KOPT-K1 (cell line): Measurements from ENCODE around the gene ABL1.

Experiments
- H3K27ac ChIP-seq: fragments of 200-600 bp; sonication (generic); 2 replicates; pipeline ENCODE4 v1.5.1; 2016; ENCODE audit warnings: antibody characterized with exemption, mild to moderate bottlenecking, low read depth, low read length; ENCODE audit not compliant: poor library complexity, severe bottlenecking
- H3K36me3 ChIP-seq: fragments of 200-600 bp; sonication (generic); 2 replicates; pipeline ENCODE4 v1.5.1; 2017; ENCODE audit warnings: antibody characterized with exemption, mild to moderate bottlenecking, low read length, moderate library complexity; ENCODE audit not compliant: insufficient read depth
- H3K9me3 ChIP-seq: fragments of 200-600 bp; sonication (generic); 2 replicates; pipeline ENCODE4 v1.5.1; 2017; ENCODE audit warnings: antibody characterized with exemption, low read length, mild to moderate bottlenecking; ENCODE audit not compliant: insufficient read depth, poor library complexity, severe bottlenecking

ABL1 gene

DNA sequence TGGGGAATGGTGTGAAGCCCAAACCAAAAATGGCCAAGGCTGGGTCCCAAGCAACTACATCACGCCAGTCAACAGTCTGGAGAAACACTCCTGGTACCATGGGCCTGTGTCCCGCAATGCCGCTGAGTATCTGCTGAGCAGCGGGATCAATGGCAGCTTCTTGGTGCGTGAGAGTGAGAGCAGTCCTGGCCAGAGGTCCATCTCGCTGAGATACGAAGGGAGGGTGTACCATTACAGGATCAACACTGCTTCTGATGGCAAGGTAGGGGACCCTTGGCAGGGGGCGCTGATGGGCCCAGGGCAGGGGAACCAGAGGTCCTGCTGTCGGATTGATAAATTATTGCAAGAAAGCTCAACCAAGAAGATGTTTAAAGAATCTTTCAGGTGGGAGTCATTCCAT lies 19.8 kb downstream of the ABL1 start:
- H3K36me3 ChIP-seq = peaks cover 59% of the 10 kb centered on the region
- no peak overlapping the region for H3K27ac ChIP-seq
- no peaks in the 10 kb centered on the region for H3K9me3 ChIP-seq

DNA sequence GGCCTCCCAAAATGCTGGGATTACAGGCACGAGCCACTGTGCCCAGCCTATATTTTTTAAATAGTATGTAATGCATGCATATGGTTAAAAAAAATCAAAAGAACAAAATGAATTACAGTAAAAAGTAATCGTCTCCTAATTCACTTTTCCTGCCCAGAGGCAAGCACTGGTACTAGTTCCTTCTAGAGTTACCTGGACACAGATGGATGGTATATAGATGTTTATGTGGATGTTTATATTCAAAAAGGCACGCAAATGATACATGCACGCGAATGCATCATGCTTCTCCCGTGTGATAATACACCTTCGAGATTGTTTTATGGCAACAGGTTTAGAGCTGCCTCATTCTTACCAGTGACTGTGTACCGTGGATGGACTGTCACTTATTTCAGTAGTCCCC lies 21.4 kb downstream of the ABL1 start:
- Histone ChIP-seq H3K36me3 (peaks cover 73% of the 10 kb centered on the region), H3K27ac (no peak overlapping the region), H3K9me3 (no peaks in the 10 kb centered on the region)

DNA sequence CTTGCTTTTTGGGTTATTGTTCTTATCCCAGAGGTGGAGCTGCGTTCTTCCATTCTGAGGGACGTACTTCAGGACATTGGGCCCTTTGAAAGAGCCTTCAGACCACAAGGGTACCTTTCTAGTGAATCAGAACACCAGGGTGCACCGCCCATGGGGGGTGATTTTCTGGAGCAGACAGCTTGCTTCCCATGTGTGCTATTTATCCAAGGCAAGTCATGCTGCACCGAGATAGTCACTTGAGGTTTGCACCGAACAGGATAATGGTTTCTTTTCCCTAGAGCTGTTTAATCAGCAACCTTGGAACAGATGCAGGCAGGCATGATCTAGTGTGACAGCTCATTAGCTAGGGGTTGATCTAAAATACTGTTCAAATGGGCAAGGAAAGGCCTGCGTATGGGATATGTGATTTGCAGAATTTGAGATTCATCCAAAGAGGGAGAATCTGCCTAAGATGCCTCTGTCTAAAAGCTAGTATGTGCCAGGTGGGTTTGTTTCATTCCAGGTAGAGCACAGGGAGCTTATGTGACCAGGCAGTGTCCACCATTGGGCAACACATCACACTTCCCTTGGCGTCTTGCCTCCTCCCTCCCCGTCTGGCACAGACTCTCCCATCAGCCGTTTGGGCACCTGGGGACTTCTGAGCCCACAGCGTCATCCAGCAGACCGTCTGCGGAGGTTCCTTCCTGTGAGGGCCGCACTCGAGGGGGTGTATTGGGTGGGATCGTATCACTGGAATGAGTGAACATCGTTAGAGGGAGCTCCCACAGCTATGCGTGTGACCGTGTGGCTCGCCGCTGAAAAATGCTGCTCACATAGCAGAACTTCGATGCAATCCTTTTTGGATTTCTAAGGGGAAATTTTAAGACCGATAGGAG lies 23.0 kb downstream of the ABL1 start:
- Histone ChIP-seq H3K36me3 (peaks cover 88% of the 10 kb centered on the region), H3K27ac (no peak overlapping the region), H3K9me3 (no peaks in the 10 kb centered on the region)

DNA sequence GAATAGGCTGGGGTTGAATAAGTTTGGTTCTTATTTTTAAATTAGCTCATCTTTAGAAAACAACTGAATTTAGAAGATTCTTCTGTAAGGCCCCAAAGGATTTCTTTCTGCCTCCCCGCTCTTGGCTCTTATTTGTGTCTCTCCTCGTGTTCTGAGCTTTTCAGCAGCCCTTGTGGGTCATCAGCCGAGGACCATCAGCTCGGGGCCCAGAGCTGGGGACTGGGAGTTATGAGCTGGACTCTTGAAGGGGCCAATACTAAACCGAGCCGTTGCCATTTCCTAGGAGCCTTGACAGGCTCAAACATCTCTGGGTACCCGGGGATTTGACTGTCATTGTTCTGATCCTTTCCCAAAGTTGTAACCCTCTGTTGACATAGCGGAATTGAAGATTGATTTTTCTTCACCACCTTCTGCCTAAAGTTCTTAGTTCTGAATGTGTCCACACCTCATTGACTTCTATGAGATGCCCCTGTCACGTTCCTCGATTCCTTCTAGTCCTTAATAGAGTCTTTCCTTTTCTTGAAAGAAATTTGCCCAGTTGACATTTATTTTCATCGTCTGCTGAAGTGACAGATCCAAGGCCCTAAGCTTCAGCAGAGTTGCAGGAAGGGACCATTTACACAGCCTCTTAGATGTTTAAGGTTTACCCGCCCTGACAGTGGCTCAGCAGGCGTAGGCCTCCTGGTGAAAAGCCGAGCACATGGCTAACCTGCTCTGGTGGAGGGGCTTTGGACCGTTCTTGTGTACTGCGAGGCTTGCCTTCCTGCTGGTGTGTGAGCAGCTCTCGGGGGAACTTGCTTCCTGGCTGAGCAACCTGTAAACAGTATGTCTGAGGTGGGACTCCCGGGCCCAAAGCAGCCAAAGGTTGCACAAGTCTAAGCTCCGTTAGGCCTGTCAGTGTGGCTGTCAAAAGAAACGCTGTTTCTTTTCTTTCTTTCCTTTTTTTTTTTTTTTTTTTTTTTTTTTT lies 24.0 kb downstream of the ABL1 start:
- H3K9me3 ChIP-seq = no peaks in the 10 kb centered on the region
- H3K27ac ChIP-seq = no peak overlapping the region
- H3K36me3 ChIP-seq = peaks cover 94% of the 10 kb centered on the region

DNA sequence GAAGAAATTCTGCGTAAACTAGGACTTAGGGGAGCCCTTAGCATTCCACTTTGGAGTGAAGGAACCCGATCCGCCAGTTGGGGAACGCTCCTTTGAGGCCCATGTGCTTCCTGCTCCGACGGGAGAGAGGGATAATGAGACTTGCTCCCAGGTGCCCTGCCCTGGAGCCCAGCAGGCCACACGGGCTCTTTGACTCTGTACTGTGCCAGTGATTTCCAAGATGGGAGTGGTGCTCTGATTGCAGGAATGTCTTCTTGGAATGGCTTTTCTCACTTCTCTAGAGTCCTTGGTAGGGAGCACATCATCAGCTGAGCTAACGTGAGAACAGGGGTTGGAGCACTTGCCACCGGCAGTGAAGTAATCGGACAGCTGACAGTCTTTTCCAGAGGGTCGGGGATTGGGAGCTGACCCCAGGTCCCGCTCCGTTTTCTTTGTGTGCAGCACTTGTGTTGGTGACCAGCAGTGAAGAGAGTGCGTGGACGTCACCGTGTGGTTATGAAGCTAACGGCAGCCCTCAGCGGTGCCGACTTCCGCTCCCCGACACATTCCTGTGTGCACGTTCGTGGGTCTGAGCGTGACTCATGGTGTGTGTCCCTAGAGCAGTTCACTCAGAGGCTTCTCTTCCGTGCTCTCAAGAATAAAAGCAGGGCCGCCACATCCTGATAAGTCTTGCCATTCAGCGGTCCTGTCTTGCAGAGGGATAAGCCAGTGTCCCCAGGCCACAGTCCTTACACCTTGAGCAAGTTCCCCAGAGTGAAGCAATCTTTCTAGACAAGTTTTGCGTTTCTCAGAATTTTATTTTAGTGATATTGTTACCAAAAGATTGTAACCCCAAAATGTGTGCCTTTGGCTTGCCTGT lies 25.6 kb downstream of the ABL1 start:
- Histone ChIP-seq H3K36me3 (peaks cover 94% of the 10 kb centered on the region), H3K27ac (no peak overlapping the region), H3K9me3 (no peaks in the 10 kb centered on the region)

DNA sequence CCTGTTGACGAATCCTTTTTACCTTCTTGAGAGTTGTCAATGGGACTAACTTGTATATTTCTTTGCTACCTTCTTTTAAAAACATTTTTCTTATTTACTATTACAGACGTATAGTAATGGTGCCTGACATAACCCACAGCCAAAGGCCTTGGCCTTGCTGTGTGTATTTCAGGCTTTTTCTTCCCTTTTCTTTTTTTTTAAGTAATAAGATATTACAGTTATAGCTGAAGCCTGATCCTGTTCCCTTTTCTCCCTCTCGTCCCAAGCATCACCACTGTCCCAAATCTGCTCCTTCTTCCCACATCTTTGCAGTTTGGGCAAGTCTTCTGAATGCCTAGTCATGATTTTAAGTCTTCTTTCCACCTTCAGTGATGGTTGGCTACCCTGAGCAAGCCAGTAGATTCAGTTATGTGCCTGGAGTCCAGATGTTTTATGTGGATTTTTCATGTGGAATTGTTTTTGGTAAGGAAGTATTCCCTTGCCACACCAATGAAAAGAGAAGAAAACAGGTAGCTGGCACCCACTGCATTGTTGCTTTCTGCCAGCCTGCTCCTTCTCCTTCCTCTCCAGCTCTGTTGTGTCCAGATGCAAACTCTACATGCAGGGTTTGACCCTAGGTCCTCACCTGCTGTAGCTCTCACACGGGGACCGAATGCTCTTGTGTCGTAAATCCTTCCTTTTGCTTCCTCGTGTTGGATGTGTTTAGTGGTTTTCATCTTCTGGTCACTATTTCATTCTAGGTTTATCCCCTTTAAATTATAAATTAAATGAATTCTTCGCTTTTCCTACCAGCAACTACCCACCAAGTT lies 26.5 kb downstream of the ABL1 start:
- peaks cover 90% of the 10 kb centered on the region for H3K36me3 ChIP-seq
- H3K27ac ChIP-seq = no peak overlapping the region
- H3K9me3 ChIP-seq = no peaks in the 10 kb centered on the region

DNA sequence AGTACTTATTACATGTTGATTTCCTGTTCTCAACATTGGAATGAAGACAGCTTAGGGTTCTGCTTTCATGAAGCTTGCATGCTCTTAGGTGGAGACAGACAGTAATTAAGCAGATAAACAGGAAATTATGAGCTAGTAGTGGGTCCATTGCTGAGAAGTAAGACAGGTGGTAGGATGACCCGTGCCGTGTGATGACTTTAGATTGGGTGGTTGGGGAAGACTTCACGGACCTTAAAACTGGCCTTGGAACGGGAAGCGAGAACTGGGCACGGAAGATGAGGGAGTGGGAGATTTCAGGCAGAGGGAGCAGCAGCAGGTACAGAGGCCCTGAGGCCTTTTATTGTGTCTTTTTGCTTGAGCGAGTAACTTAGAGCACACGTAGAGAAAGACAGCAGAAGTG lies 27.2 kb downstream of the ABL1 start:
- peaks cover 83% of the 10 kb centered on the region for H3K36me3 ChIP-seq
- no peaks in the 10 kb centered on the region for H3K9me3 ChIP-seq
- H3K27ac ChIP-seq = no peak overlapping the region

DNA sequence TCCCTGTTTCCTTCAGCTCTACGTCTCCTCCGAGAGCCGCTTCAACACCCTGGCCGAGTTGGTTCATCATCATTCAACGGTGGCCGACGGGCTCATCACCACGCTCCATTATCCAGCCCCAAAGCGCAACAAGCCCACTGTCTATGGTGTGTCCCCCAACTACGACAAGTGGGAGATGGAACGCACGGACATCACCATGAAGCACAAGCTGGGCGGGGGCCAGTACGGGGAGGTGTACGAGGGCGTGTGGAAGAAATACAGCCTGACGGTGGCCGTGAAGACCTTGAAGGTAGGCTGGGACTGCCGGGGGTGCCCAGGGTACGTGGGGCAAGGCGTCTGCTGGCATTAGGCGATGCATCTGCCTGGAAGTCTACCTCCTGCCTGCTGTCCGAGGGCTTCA lies 27.7 kb downstream of the ABL1 start:
- Histone ChIP-seq H3K9me3 (no peaks in the 10 kb centered on the region), H3K27ac (no peak overlapping the region), H3K36me3 (peaks cover 83% of the 10 kb centered on the region)

DNA sequence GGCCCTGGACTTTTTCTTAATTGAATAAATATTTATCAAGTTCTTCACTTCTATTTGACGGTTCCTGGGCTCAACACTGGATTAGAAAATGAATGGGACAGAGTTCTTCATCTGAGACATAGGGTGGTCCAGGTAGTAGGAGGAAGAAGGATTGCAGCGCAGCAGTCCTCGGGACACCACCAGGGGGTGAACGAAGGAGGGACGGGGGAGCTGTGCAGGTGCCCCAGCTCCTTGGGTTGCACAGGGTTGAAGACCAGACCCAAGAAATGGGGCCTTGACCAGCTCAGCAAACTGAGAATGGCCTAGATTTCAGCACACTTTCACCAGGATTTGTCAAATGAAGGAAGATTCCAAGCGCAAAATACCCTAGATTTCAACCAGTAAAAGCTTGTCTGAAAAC lies 29.5 kb downstream of the ABL1 start:
- Histone ChIP-seq H3K9me3 (no peaks in the 10 kb centered on the region), H3K36me3 (peaks cover 75% of the 10 kb centered on the region), H3K27ac (no peak overlapping the region)

DNA sequence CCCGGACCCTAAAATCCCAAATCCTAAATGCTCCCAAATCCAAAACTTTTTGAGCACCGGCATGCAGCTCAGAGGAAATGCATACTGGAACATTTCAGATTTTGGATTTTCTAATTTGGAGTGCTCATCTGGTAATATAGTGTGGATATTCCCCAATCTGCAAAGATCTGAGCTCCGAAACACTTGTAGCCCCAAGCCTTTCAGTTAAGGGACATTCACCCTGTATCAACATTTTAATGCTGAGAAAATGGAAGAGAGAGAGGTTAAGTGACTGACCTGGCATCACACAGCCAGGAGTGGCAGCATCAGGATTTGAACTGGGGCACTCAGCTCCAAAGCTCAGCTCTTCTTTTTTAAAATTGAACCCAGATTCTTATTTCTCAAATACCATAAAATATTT lies 30.9 kb downstream of the ABL1 start:
- no peaks in the 10 kb centered on the region for H3K9me3 ChIP-seq
- peaks cover 77% of the 10 kb centered on the region for H3K36me3 ChIP-seq
- no peak overlapping the region for H3K27ac ChIP-seq

DNA sequence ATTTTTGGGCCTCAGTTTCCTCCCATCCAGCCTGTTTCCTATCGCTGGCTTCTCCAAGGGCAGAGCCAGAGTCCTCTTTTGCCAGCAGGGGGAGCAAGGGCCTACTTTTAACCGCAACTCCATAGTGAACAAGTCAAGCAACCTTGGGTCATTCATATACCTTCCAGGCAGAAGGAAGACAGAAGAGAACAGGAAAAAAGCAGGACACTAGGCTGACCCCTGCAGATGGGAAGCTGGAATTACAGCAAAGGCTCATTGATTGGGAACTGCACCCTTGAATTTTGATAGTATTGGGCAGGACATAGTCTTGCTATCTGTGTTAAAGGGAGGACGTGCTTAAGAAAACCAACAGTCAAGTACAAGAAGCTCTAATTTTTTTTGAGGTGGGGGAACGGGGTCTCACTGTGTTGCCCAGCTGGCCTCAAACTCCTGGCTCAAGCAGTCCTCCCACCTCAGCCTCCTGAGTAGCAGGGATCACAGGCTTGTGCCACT lies 31.5 kb downstream of the ABL1 start:
- Histone ChIP-seq H3K27ac (no peak overlapping the region), H3K9me3 (no peaks in the 10 kb centered on the region), H3K36me3 (peaks cover 78% of the 10 kb centered on the region)

DNA sequence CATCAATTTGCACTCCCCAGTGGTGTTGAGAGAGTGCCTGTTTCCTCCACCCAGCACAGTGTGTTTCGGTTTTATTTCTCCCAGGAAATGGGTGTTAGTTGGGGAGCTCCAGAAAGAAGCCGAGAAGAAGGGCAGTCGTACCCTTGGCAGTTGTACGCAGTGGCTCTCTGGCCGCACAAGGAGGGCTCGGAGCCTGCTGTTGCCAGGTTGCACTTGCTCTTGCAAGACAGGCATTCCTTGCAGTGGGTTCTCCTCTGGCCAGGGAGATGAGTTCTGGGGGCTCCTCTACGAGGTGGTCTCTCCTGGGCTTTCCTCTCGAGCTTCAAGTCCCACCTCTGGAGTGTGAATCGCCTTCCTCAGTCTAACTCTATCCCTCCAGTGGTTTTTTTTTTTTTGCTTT lies 32.5 kb downstream of the ABL1 start:
- no peak overlapping the region for H3K27ac ChIP-seq
- H3K9me3 ChIP-seq = no peaks in the 10 kb centered on the region
- peaks cover 80% of the 10 kb centered on the region for H3K36me3 ChIP-seq

DNA sequence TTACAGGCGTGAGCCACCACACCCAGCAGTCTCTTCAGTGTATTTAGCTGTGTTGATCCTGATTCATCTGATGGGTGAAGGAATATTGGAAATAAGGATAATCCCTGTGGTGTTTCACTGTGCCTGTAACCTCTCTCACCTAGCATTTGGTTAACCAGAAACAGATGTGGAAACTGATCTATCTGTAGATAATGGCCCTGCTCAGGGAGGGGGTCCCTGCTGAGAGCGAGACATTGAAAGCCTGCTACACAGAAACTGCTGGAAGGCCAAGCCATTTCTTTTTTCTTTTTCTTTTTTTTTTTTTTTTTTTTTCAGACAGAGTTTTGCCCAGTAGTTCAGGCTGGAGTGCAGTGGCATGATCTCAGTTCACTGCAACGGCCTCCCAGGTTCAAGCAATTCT lies 33.2 kb downstream of the ABL1 start:
- Histone ChIP-seq H3K27ac (no peak overlapping the region), H3K36me3 (peaks cover 80% of the 10 kb centered on the region)

DNA sequence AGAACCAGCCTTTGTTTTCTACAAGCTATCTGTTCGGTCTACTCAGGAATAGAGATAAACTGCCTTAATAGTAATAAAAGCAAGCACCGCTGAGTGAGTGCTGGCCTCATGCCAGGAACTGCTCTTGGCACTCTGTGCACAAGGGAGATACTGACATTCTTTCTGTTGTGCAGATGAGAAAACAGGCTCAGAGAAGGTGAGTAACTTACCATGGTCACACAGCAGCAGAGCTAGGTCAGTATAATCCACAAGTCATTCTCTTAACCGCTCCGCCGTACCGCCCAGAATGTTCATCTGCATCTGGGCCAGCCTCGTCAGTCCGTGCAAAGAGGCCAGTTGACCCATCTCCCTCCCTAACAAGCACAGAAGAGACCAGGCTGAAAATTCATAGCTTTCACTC lies 34.2 kb downstream of the ABL1 start:
- Histone ChIP-seq H3K27ac (no peak overlapping the region), H3K9me3 (no peaks in the 10 kb centered on the region), H3K36me3 (peaks cover 81% of the 10 kb centered on the region)

More for the DNA sequence above, 33.2 kb downstream of the ABL1 start:
- H3K9me3 ChIP-seq = no peaks in the 10 kb centered on the region
